Colonic mucosa (tissue), 4 donors: ENCODE data around the gene CD69. TPM values are rescaled to one million over a fixed set of nuclear protein-coding genes. Genes with fewer than 3 reads are reported as not detected.

Source experiments
- DNase-seq: peaks from one replicate; pipeline ENCODE4 v3.0.0-alpha.2; 2020
- H3K27ac ChIP-seq: fragments of 200-600 bp; one replicate; pipeline ENCODE4 v1.8.0; 2021
- H3K27me3 ChIP-seq: fragments of 200-600 bp; one replicate; pipeline ENCODE4 v1.8.0; 2021
- H3K36me3 ChIP-seq: fragments of 200-600 bp; one replicate; pipeline ENCODE4 v1.8.0; 2021
- H3K4me1 ChIP-seq: fragments of 200-600 bp; one replicate; pipeline ENCODE4 v1.8.0; 2021; ENCODE audit warnings: mild to moderate bottlenecking
- H3K4me3 ChIP-seq: fragments of 200-600 bp; one replicate; pipeline ENCODE4 v1.8.0; 2021
- H3K9ac ChIP-seq, 2 donors: one replicate each; pipeline ENCODE4 v1.7.0; 2013; ENCODE audit warnings: control low read depth in 2 of 2, low read depth in 2 of 2, low read length in 2 of 2
- H3K9me3 ChIP-seq: fragments of 200-600 bp; one replicate; pipeline ENCODE4 v1.8.0; 2021
- intact Hi-C: fragments of 100-400 bp; cut with DNase I; formaldehyde crosslinking; loops from one replicate; pipeline ENCODE4 v1.14.1; 2022
- total RNA-seq, 2 donors: library from RNA; stranded (reverse); fragmentation: NEBNext Ultra II Directional in 1 of 2; extraction: Animal tissue kit (Norgen Biotek cat#: 25700) in 1 of 2; gene quantifications; one replicate each; pipeline ENCODE4 v1.2.1, GENCODE V29; 2021
- TF ChIP-seq, protein P1 (sequence below): fragments of 200-600 bp; IDR thresholded peaks from one replicate; pipeline ENCODE4 v1.8.0; 2022; ENCODE audit warnings: antibody characterized with exemption, mild to moderate bottlenecking
- donor health status: healthy.
- donor health status: DM: no; HTN: no; CAD: no.
- donor health status: DM: no; HTN: no; CAD: no.

CD69 gene
- total RNA-seq, 2 donors from 2014 or later: 1.4 to 3.2 TPM

DNA sequence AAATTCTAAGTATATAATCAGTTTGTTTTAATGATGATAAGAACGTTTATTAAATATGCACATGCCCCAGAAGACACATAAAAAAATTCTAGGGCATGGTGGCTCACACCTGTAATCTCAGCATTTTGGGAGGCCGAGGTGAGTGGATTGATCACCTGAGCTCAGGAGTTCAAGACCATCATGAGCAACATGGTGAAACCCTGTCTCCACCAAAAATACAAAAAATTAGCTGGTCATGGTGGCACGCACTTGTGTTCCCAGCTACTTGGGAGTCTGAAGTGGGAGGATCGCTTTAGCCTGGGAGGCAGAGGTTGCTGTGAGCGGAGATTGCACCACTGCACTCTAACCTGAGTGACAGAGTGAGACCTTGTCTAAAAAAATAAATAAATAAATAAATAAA is 4.0 kb downstream of the CD69 start:
- Histone ChIP-seq H3K36me3 (no peaks in the 10 kb centered on the region), H3K27me3 (no peaks in the 10 kb centered on the region), H3K4me3 (no peak overlapping the region), H3K9me3 (no peaks in the 10 kb centered on the region), H3K4me1 (no peaks in the 10 kb centered on the region), H3K27ac (no peak overlapping the region), H3K9ac (no peak overlapping the region)
- TF ChIP-seq, protein P1, sequence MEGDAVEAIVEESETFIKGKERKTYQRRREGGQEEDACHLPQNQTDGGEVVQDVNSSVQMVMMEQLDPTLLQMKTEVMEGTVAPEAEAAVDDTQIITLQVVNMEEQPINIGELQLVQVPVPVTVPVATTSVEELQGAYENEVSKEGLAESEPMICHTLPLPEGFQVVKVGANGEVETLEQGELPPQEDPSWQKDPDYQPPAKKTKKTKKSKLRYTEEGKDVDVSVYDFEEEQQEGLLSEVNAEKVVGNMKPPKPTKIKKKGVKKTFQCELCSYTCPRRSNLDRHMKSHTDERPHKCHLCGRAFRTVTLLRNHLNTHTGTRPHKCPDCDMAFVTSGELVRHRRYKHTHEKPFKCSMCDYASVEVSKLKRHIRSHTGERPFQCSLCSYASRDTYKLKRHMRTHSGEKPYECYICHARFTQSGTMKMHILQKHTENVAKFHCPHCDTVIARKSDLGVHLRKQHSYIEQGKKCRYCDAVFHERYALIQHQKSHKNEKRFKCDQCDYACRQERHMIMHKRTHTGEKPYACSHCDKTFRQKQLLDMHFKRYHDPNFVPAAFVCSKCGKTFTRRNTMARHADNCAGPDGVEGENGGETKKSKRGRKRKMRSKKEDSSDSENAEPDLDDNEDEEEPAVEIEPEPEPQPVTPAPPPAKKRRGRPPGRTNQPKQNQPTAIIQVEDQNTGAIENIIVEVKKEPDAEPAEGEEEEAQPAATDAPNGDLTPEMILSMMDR: no peak
- intact Hi-C loops: no loop called here
- no peak for DNase-seq

DNA sequence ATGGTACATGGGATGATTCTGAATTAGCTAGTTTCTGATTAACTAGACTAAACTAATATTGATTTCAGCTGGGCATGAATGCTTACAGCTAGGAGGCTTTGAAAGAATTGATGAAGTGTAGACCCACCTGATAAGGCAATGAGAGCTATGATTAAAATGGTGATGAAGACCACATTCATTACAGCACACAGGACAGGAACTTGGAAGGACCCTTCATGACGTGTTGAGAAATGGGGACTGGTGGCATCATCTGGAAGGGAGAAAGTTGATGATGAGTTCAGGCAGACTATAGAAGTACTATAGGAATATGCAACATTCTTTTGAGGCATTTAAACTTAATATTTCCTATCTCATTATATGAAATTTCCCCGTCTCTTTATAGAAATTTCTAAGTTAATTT is 4.5 kb downstream of the CD69 start:
- Histone ChIP-seq H3K9me3 (no peaks in the 10 kb centered on the region), H3K4me1 (no peaks in the 10 kb centered on the region), H3K36me3 (no peaks in the 10 kb centered on the region), H3K27me3 (no peaks in the 10 kb centered on the region), H3K4me3 (no peak overlapping the region), H3K27ac (no peak overlapping the region), H3K9ac (no peak overlapping the region)
- no peak for DNase-seq
- intact Hi-C loops: no loop called here
- TF ChIP-seq, protein P1: no peak

DNA sequence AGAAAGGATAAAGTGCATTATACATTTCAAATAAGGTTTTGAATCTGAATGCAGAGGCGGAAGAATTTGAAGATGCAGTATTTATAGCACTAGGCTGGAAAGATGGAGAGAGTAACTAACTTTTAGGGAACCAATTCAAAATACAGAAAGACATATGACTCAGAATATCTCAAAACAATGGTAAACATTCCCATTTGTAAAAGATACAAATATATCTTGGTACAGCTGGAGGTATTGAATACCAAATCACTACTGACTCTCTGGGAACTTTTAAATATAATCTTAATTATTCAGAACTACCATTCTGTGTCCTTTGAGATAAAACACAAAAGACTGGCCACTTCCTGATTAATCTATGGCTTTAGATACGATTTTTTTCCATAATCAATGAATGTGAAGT is 5.1 kb downstream of the CD69 start:
- DNase-seq: no peak
- Histone ChIP-seq H3K4me1 (no peaks in the 10 kb centered on the region), H3K9ac (no peak overlapping the region), H3K4me3 (no peak overlapping the region), H3K27me3 (no peaks in the 10 kb centered on the region), H3K9me3 (no peaks in the 10 kb centered on the region), H3K36me3 (no peaks in the 10 kb centered on the region), H3K27ac (no peak overlapping the region)
- intact Hi-C loops: no loop called here
- TF ChIP-seq, protein P1: no peak

DNA sequence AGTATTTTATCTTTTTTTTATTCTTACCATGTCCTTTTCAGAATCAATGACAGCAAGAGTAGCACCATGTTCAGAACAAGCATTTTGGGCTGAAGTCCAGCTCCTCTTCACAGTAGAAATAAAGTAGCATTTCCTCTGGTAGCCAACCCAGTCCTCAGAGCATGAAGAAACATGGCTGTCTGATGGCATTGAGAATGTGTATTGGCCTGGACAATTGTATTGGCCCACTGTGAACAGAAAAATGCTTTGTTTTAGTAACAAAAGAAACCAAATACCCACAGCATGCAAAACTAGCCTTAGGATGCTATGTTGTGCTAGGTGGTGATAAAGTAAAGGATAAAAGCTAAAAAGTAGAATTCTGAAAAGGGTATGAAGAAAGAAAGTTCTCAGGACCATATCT is 5.7 kb downstream of the CD69 start:
- H3K4me1 ChIP-seq: no peaks in the 10 kb centered on the region
- intact Hi-C loops: no loop called here
- no peak for DNase-seq
- H3K36me3 ChIP-seq: no peaks in the 10 kb centered on the region
- no peak overlapping the region for H3K9ac ChIP-seq
- H3K27me3 ChIP-seq: no peaks in the 10 kb centered on the region
- no peaks in the 10 kb centered on the region for H3K9me3 ChIP-seq
- H3K27ac ChIP-seq: no peak overlapping the region
- no peak overlapping the region for H3K4me3 ChIP-seq
- TF ChIP-seq, protein P1: no peak

DNA sequence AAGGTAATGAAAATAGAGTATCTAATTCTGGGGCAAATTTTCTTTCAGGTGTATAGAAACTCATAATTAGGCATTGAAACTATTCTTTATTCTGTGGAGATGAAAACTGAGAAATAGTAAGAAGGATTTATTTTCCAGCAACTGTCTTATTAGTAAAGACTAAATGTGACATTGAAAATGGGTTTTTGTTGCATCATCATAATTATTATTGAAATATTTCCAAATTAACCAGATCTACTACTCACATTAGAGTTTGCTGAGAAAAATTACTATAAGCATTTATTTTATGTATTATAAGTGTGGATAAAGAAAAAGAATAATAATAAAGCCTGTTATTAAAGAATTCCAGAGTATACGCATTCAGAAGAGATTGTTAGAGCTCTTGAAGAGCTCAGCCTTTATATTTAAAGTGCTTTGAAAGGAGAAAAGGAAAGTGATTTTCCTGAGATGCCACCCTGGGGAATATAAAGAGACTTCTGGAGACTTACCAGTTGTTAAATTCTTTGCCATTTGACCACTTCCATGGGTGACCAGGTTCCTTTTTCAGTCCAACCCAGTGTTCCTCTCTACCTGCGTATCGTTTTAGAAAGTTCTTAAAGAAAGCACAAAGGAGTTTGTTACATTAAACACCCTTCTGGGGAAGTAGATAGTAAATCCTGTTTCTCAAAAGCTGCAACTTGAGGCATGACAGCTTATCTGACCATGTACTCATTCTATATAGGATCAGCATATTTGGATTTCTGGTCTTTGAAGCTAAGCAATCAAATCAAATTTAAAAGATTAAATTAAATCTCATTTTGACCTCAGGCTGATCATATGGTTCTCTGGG is 6.4 kb downstream of the CD69 start:
- TF ChIP-seq, protein P1: no peak
- H3K4me3 ChIP-seq: no peak overlapping the region
- DNase-seq: no peak
- intact Hi-C loops: no loop called here
- no peak overlapping the region for H3K9ac ChIP-seq
- H3K4me1 ChIP-seq: no peaks in the 10 kb centered on the region
- no peak overlapping the region for H3K27ac ChIP-seq
- no peaks in the 10 kb centered on the region for H3K36me3 ChIP-seq
- H3K9me3 ChIP-seq: no peaks in the 10 kb centered on the region
- no peaks in the 10 kb centered on the region for H3K27me3 ChIP-seq
